B cell (primary cell): ENCODE data around the gene SGPP2.

Source experiments
- EZH2 ChIP-seq: IDR thresholded peaks from 2 replicates; pipeline ENCODE4 v1.6.1; 2012; ENCODE audit warnings: borderline replicate concordance, low read depth, mild to moderate bottlenecking, moderate library complexity, low read length; ENCODE audit not compliant: insufficient read depth, poor library complexity, severe bottlenecking
- TF ChIP-seq, protein P1 (sequence below): fragments of 200-600 bp; IDR thresholded peaks from one replicate; pipeline ENCODE4 v1.8.0; 2022; ENCODE audit warnings: antibody characterized with exemption, mild to moderate bottlenecking

DNA sequence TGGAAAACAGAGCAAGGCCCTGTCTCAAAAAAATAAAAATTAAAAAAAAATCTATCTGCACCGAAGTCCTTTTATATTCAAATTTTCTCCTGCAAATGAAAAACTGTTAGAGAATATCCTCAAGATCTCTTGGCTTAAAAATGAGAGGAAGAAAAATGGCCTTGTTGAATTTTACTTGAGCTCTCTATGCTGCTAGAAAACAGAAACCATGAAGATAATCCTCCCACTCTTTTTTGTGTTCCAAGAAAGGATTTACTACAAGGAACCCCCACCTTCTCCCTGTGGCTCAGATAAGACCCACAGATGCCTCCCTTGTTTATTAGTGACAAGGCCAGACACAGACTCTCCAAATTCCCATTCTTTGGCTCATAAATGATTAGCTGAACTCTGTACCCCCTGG is 71.0 kb downstream of the SGPP2 start:
- TF ChIP-seq, protein P1, sequence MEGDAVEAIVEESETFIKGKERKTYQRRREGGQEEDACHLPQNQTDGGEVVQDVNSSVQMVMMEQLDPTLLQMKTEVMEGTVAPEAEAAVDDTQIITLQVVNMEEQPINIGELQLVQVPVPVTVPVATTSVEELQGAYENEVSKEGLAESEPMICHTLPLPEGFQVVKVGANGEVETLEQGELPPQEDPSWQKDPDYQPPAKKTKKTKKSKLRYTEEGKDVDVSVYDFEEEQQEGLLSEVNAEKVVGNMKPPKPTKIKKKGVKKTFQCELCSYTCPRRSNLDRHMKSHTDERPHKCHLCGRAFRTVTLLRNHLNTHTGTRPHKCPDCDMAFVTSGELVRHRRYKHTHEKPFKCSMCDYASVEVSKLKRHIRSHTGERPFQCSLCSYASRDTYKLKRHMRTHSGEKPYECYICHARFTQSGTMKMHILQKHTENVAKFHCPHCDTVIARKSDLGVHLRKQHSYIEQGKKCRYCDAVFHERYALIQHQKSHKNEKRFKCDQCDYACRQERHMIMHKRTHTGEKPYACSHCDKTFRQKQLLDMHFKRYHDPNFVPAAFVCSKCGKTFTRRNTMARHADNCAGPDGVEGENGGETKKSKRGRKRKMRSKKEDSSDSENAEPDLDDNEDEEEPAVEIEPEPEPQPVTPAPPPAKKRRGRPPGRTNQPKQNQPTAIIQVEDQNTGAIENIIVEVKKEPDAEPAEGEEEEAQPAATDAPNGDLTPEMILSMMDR: no peak
- no peak for TF ChIP-seq EZH2
